ENCODE data around the gene CENATAC. TPM values are rescaled to one million over a fixed set of nuclear protein-coding genes. Genes with fewer than 3 reads are reported as not detected.

CENATAC gene
- total RNA-seq, 1 experiment from 2014 or later, result 55.2 TPM

DNA sequence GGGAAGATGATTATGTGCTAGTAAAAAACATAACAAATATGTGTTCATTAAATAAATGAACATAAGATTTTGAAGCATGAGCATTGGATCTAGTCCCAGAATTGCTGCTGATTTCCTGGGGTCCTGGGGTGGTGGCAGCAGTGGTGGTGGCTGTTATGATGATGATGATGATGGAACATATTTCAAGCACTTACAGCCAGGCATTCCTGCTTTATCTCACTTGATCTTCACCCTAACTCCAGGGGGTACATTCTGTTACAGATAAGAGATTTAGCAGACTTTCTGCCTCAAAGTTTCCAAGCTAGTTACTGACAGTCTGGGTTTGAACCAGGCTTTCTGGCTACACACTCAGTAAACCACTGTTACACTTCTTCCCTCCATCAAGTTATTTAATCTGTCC, 25.8 kb downstream of the CENATAC start:
- Histone ChIP-seq H2BK5ac (ENCODE audit: insufficient read length, low read length) (no peak overlapping the region), H3K79me1 (ENCODE audit: insufficient read depth, low read depth, low read length, poor library complexity, severe bottlenecking) (no peaks in the 10 kb centered on the region), H3K79me2 (ENCODE audit: insufficient read depth, low read length) (peaks cover 4% of the 10 kb centered on the region; the same call in 1 of the 2 replicates), H3K23ac (ENCODE audit: insufficient read length, low read depth, low read length) (no peak overlapping the region), H2BK12ac (ENCODE audit: insufficient read length, low read depth, low read length) (no peak overlapping the region), H3K4me2 (ENCODE audit: insufficient read depth, insufficient read length, low read length) (no peak overlapping the region), H4K91ac (ENCODE audit: insufficient read length, low read depth, low read length) (no peak overlapping the region), H2AFZ (ENCODE audit: low read length) (no peak overlapping the region), H3K23me2 (ENCODE audit: insufficient read length, low read depth, low read length, poor library complexity, severe bottlenecking) (peaks cover 3% of the 10 kb centered on the region), H4K5ac (ENCODE audit: insufficient read length, low read depth, low read length) (no peak overlapping the region), H3K4ac (ENCODE audit: low read depth, low read length) (no peak overlapping the region), H3K9ac (ENCODE audit: extremely low read depth, insufficient read length, low read length) (no peak overlapping the region), H2BK15ac (ENCODE audit: low read depth, low read length) (no peak overlapping the region), H3T11ph (ENCODE audit: low read length) (no peak overlapping the region), H4K8ac (replicated peaks; ENCODE audit: insufficient read length, low read depth, low read length) (no peak overlapping the region), H3K4me1 (ENCODE audit: insufficient read depth, low read length) (peaks cover 4% of the 10 kb centered on the region; the same call in 1 of the 2 replicates), H4K20me1 (ENCODE audit: control insufficient read depth, insufficient read depth, insufficient read length) (no peaks in the 10 kb centered on the region), H2BK120ac (ENCODE audit: low read depth, low read length, poor library complexity, severe bottlenecking) (no peak overlapping the region), H3K14ac (ENCODE audit: insufficient read depth, low read length) (no peak overlapping the region), H2AK5ac (ENCODE audit: insufficient read length, low read length) (no peak overlapping the region), H3K9me3 (ENCODE audit: control insufficient read depth, low read depth, low read length) (no peaks in the 10 kb centered on the region), H3K27ac (ENCODE audit: insufficient read length, low read depth, low read length) (no peak overlapping the region), H3K56ac (ENCODE audit: insufficient read length, low read depth, low read length) (no peak overlapping the region), H2BK20ac (ENCODE audit: low read depth, low read length, poor library complexity, severe bottlenecking) (no peak overlapping the region), H3K27me3 (ENCODE audit: insufficient read depth, low read length) (no peaks in the 10 kb centered on the region), H3K18ac (ENCODE audit: insufficient read length, low read depth, low read length) (no peak overlapping the region)
- Mint-ChIP-seq H3K9me3 (no peaks in the 10 kb centered on the region), H3K36me3 (ENCODE audit: insufficient read depth in 1 of 3, low read depth in 3 of 3) (peaks cover 32 to 78% (median 76%) of the 10 kb centered on the region in 3 experiments; a peak in 6 of 7 replicates), H3K27ac (peak overlapping the region in 1 of 3 experiments; percentile 44; a peak in 1 of 7 replicates), H3K4me1 (peaks cover 18 to 23% of the 10 kb centered on the region in 2 experiments), H3K27me3 (ENCODE audit: low read depth) (no peaks in the 10 kb centered on the region), H3K4me3 (no peak overlapping the region)
- DNase-seq, result no peak
- TF ChIP-seq, protein P1, sequence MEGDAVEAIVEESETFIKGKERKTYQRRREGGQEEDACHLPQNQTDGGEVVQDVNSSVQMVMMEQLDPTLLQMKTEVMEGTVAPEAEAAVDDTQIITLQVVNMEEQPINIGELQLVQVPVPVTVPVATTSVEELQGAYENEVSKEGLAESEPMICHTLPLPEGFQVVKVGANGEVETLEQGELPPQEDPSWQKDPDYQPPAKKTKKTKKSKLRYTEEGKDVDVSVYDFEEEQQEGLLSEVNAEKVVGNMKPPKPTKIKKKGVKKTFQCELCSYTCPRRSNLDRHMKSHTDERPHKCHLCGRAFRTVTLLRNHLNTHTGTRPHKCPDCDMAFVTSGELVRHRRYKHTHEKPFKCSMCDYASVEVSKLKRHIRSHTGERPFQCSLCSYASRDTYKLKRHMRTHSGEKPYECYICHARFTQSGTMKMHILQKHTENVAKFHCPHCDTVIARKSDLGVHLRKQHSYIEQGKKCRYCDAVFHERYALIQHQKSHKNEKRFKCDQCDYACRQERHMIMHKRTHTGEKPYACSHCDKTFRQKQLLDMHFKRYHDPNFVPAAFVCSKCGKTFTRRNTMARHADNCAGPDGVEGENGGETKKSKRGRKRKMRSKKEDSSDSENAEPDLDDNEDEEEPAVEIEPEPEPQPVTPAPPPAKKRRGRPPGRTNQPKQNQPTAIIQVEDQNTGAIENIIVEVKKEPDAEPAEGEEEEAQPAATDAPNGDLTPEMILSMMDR (conservative IDR thresholded peaks at IDR 0.05), result no peak
